ENCODE data around the gene HYPK.

DNA sequence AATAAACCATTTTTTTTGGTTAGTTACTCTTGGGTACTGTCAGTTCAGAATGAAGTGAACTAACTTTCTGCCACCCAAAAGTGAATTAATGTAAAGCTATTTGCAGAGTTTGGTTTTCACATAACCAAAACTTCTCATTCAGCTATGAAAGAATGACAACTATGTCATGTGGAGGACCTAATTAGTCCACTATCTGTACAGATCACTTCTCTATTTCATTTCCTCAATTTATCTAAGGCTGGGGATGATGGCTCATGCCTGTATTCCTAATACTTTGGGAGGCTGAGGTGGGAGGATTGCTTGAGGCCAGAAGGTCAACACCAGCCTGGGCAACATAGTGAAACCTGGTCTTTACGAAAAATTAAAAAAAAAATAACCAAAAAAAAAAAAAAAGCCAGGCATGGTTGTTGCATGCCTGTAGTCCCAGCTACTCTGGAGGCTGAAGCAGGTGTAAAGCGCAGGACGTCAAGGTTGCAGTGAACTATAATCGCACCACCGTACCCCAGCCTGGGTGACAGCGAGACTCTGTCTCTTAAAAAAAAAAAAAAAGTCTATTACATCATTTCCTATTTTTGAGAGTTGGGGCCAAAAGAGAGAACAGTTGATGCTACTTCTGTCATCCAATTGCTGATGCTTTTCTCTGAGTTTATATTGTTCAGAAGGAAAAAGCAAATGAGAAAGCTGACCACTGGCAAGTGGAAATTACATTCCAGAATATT is 8.7 kb downstream of the HYPK start:
- TF ChIP-seq, protein P1, sequence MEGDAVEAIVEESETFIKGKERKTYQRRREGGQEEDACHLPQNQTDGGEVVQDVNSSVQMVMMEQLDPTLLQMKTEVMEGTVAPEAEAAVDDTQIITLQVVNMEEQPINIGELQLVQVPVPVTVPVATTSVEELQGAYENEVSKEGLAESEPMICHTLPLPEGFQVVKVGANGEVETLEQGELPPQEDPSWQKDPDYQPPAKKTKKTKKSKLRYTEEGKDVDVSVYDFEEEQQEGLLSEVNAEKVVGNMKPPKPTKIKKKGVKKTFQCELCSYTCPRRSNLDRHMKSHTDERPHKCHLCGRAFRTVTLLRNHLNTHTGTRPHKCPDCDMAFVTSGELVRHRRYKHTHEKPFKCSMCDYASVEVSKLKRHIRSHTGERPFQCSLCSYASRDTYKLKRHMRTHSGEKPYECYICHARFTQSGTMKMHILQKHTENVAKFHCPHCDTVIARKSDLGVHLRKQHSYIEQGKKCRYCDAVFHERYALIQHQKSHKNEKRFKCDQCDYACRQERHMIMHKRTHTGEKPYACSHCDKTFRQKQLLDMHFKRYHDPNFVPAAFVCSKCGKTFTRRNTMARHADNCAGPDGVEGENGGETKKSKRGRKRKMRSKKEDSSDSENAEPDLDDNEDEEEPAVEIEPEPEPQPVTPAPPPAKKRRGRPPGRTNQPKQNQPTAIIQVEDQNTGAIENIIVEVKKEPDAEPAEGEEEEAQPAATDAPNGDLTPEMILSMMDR (conservative IDR thresholded peaks at IDR 0.05): no peak
- no peak for TF ChIP-seq ZFX (IDR thresholded peaks at IDR 0.05)
